ENCODE results near the gene MIER3.

DNA sequence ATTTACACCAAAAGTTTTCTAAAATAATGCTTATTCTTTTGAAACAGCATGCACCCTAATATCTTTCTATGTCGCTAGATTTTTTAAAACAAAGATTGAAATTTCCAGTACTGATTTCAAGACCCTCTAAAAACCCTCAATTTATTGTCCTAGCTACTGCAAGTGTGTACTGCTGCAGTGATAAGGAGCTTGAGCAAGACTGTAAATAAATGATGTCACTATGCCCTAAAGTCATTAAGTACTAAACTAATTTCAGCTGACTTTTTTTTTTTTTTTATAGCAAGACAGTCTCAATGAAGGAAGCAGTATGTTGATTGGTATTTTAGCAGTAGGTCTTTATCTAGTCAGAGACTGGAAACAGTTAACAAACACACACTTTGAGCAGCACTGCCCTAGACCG, 12.2 kb upstream of the MIER3 start:
- TF ChIP-seq, protein P1, sequence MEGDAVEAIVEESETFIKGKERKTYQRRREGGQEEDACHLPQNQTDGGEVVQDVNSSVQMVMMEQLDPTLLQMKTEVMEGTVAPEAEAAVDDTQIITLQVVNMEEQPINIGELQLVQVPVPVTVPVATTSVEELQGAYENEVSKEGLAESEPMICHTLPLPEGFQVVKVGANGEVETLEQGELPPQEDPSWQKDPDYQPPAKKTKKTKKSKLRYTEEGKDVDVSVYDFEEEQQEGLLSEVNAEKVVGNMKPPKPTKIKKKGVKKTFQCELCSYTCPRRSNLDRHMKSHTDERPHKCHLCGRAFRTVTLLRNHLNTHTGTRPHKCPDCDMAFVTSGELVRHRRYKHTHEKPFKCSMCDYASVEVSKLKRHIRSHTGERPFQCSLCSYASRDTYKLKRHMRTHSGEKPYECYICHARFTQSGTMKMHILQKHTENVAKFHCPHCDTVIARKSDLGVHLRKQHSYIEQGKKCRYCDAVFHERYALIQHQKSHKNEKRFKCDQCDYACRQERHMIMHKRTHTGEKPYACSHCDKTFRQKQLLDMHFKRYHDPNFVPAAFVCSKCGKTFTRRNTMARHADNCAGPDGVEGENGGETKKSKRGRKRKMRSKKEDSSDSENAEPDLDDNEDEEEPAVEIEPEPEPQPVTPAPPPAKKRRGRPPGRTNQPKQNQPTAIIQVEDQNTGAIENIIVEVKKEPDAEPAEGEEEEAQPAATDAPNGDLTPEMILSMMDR (IDR thresholded peaks at IDR 0.05): no peak
- TF ChIP-seq RAD21 (IDR thresholded peaks at IDR 0.05; ENCODE audit: low read length) (no peak), POLR2AphosphoS5 (IDR thresholded peaks at IDR 0.05; ENCODE audit: low read depth, low read length) (no peak), CHD2 (IDR thresholded peaks at IDR 0.05; ENCODE audit: low read length, partially characterized antibody) (no peak), MEF2A (IDR thresholded peaks at IDR 0.05; ENCODE audit: borderline replicate concordance, low read depth) (no peak), JUND (IDR thresholded peaks at IDR 0.05) (no peak), EP300 (IDR thresholded peaks at IDR 0.05; ENCODE audit: borderline replicate concordance in 1 of 2, low read depth in 1 of 2, low read length in 1 of 2) (no peak), TEAD4 (IDR thresholded peaks at IDR 0.05; ENCODE audit: borderline replicate concordance, insufficient read depth) (no peak), YY1 (IDR thresholded peaks at IDR 0.05; ENCODE audit: low read depth) (no peak)
- TF ChIP-seq, protein P2, sequence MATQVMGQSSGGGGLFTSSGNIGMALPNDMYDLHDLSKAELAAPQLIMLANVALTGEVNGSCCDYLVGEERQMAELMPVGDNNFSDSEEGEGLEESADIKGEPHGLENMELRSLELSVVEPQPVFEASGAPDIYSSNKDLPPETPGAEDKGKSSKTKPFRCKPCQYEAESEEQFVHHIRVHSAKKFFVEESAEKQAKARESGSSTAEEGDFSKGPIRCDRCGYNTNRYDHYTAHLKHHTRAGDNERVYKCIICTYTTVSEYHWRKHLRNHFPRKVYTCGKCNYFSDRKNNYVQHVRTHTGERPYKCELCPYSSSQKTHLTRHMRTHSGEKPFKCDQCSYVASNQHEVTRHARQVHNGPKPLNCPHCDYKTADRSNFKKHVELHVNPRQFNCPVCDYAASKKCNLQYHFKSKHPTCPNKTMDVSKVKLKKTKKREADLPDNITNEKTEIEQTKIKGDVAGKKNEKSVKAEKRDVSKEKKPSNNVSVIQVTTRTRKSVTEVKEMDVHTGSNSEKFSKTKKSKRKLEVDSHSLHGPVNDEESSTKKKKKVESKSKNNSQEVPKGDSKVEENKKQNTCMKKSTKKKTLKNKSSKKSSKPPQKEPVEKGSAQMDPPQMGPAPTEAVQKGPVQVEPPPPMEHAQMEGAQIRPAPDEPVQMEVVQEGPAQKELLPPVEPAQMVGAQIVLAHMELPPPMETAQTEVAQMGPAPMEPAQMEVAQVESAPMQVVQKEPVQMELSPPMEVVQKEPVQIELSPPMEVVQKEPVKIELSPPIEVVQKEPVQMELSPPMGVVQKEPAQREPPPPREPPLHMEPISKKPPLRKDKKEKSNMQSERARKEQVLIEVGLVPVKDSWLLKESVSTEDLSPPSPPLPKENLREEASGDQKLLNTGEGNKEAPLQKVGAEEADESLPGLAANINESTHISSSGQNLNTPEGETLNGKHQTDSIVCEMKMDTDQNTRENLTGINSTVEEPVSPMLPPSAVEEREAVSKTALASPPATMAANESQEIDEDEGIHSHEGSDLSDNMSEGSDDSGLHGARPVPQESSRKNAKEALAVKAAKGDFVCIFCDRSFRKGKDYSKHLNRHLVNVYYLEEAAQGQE (IDR thresholded peaks at IDR 0.05; ENCODE audit: low read depth, low read length): no peak
